Endothelial cell of umbilical vein (primary cell): ENCODE results near the gene ADAM23. TPM values are rescaled to one million over a fixed set of nuclear protein-coding genes. Genes with fewer than 3 reads are reported as not detected.

ENCODE experiments used
- BruUV-seq: library from RNA; stranded (reverse); fragments of 400-500 nt; replicated peaks from 2 replicates; lab custom pipeline; 2021; lab: Mats Ljungman, UMichigan
- CTCF ChIA-PET: fragments of 300-600, 350-600 bp; sonication (Branson Sonifier 250); formaldehyde crosslinking; loops from one replicate; lab custom pipeline; 2021; ENCODE audit warnings: antibody characterized with exemption, inconsistent platforms; lab: Charles Lee
- POLR2A ChIA-PET: fragments of 300-600, 350-600 bp; sonication (Branson Sonifier 250); formaldehyde crosslinking; loops from one replicate; lab custom pipeline; 2021; ENCODE audit warnings: antibody characterized with exemption, inconsistent platforms; lab: Charles Lee
- DNase-seq: peaks from one replicate; pipeline ENCODE4 v3.0.0-alpha.2; 2011; ENCODE audit warnings: low read depth, low spot score
- FAIRE-seq: peaks from 2 replicates; lab custom pipeline; 2011; peaks lifted over from hg19 to GRCh38; lab: Jason Lieb, UNC
- H2AFZ ChIP-seq: 2 replicates; pipeline ENCODE4 v1.6.0; 2012; ENCODE audit warnings: low read depth, low read length, control low read depth, inconsistent platforms
- H3K27ac ChIP-seq: 2 replicates; pipeline ENCODE4 v1.5.1; 2011; ENCODE audit warnings: low read depth, mild to moderate bottlenecking, control low read depth, low read length, moderate library complexity; ENCODE audit not compliant: insufficient read depth
- H3K27me3 ChIP-seq, 2 experiments: 2 replicates each; pipeline versions ENCODE4 v1.6.0 to v1.6.1; 2011; ENCODE audit warnings: low read length in 2 of 2, mixed read lengths in 1 of 2; ENCODE audit not compliant: control insufficient read depth in 2 of 2, insufficient read depth in 2 of 2
- H3K36me3 ChIP-seq, 2 experiments: 2 replicates in 1 of 2; 3 replicates in 1 of 2; pipeline ENCODE4 v1.5.1; 2011; ENCODE audit warnings: low read length in 2 of 2, mild to moderate bottlenecking in 1 of 2, moderate library complexity in 1 of 2; ENCODE audit not compliant: control insufficient read depth in 2 of 2, insufficient read depth in 2 of 2; ENCODE audit errors: extremely low read depth in 1 of 2
- H3K4me1 ChIP-seq: 3 replicates; pipeline ENCODE4 v1.5.1; 2011; ENCODE audit warnings: mild to moderate bottlenecking, low read length; ENCODE audit not compliant: control insufficient read depth, insufficient read depth; ENCODE audit errors: extremely low read depth
- H3K4me2 ChIP-seq: 2 replicates; pipeline ENCODE4 v1.6.1; 2011; ENCODE audit warnings: low read length, control low read depth, mixed read lengths; ENCODE audit not compliant: insufficient read depth
- H3K4me3 ChIP-seq, 3 experiments: fragments of 200-600 bp in 1 of 3; sonication (generic), shearing (Covaris generic) in 1 of 3; replicated peaks in 1 of 3; 2 replicates each; pipeline ENCODE4 v1.5.1; 2011 to 2016; ENCODE audit warnings: control low read depth in 3 of 3, low read length in 3 of 3, mild to moderate bottlenecking in 2 of 3, inconsistent platforms in 1 of 3, low read depth in 1 of 3, moderate library complexity in 1 of 3; ENCODE audit not compliant: insufficient read depth in 1 of 3
- H3K79me2 ChIP-seq: 2 replicates; pipeline ENCODE4 v1.6.0; 2012; ENCODE audit warnings: low read length, inconsistent platforms; ENCODE audit not compliant: control insufficient read depth, insufficient read depth
- H3K9ac ChIP-seq: replicated peaks from 2 replicates; pipeline ENCODE3; 2011; ENCODE audit warnings: low read length, control low read depth; ENCODE audit not compliant: insufficient read depth; ENCODE audit errors: extremely low read depth
- H3K9me1 ChIP-seq: replicated peaks from 3 replicates; pipeline ENCODE4 v1.6.0; 2011; ENCODE audit warnings: mild to moderate bottlenecking, low read length; ENCODE audit not compliant: control insufficient read depth, insufficient read depth; ENCODE audit errors: extremely low read depth
- H3K9me3 ChIP-seq: replicated peaks from 2 replicates; pipeline ENCODE4 v1.5.1; 2012; ENCODE audit warnings: low read length, inconsistent platforms; ENCODE audit not compliant: control insufficient read depth, insufficient read depth
- H4K20me1 ChIP-seq: replicated peaks from 2 replicates; pipeline ENCODE3; 2011; ENCODE audit warnings: mild to moderate bottlenecking, low read length; ENCODE audit not compliant: control insufficient read depth, insufficient read depth; ENCODE audit errors: extremely low read depth
- CTCF ChIP-seq, 2 donors: IDR thresholded peaks; 1 replicate in 1 of 2; 2 replicates in 1 of 2; pipeline ENCODE4 v1.5.1; 2011; ENCODE audit warnings: low read length in 2 of 2, mild to moderate bottlenecking in 2 of 2, moderate library complexity in 2 of 2, control low read depth in 1 of 2, inconsistent platforms in 1 of 2, low read depth in 1 of 2; ENCODE audit not compliant: insufficient read depth in 1 of 2; ENCODE audit errors: extremely low read depth in 1 of 2
- GATA2 ChIP-seq: IDR thresholded peaks from 2 replicates; pipeline ENCODE4 v1.7.0; 2011; ENCODE audit warnings: low read depth, mild to moderate bottlenecking, moderate library complexity, mixed read lengths, low read length; ENCODE audit not compliant: insufficient read length, insufficient read depth
- JUN ChIP-seq: IDR thresholded peaks from 2 replicates; pipeline ENCODE4 v1.6.1; 2011; ENCODE audit warnings: borderline replicate concordance, low read depth; ENCODE audit not compliant: insufficient read length, insufficient read depth
- MAX ChIP-seq: IDR thresholded peaks from 2 replicates; pipeline ENCODE4 v1.6.1; 2011; ENCODE audit not compliant: insufficient read depth, insufficient read length
- MYC ChIP-seq: IDR thresholded peaks from one replicate; pipeline ENCODE4 v1.6.1; 2011; ENCODE audit warnings: mild to moderate bottlenecking, low read depth, low read length
- POLR2A ChIP-seq: IDR thresholded peaks from 2 replicates; pipeline ENCODE4 v1.6.1; 2012; ENCODE audit warnings: low read depth, mild to moderate bottlenecking, control low read depth, low read length
- dilution Hi-C: fragments of 300-500 bp; cut with MboI; formaldehyde crosslinking; loops from one replicate; pipeline ENCODE4 v1.15.0; 2019; ENCODE audit warnings: low sequenced_read_pairs; ENCODE audit not compliant: extremely low pct_ligation_motif_present
- intact Hi-C: fragments of 100-400 bp; cut with micrococcal nuclease; formaldehyde crosslinking; loops from one replicate; pipeline ENCODE4 v1.10.0; 2022
- polyA plus RNA-seq, 4 experiments: library from polyadenylated mRNA; depleted of rRNA in 3 of 4; stranded (reverse) in 3 of 4; unstranded in 1 of 4; fragments of >200 nt; gene quantifications; 2 replicates each; pipeline versions ENCODE4 v1.2.1 to v1.2.3, GENCODE V29; 2011 to 2012; ENCODE audit warnings: missing spikeins in 1 of 4
- total RNA-seq: library from RNA; stranded (reverse); gene quantifications from 2 replicates; pipeline ENCODE4 v1.2.3, GENCODE V29; 2021

The ADAM23 gene
- total and polyA plus RNA-seq, 2 donors (not counting 3 experiments of a cell fraction or from before 2014, with no cell fraction given) = 20.6 to 38.5 TPM

- intact Hi-C loops = no loop called here
- Histone ChIP-seq H3K27me3 (peaks cover 0 to 3% of the 10 kb centered on the region in 2 experiments), H4K20me1 (no peaks in the 10 kb centered on the region), H3K4me1 (no peaks in the 10 kb centered on the region), H3K9ac (no peak overlapping the region), H3K4me3 (no peak overlapping the region), H3K27ac (no peak overlapping the region), H3K9me3 (no peaks in the 10 kb centered on the region), H3K36me3 (no peaks in the 10 kb centered on the region), H2AFZ (no peak overlapping the region), H3K4me2 (no peak overlapping the region), H3K9me1 (no peaks in the 10 kb centered on the region), H3K79me2 (no peaks in the 10 kb centered on the region)
- POLR2A ChIA-PET = no interaction called here
- DNase-seq = no peak
- no peak for FAIRE-seq
- TF ChIP-seq CTCF (IDR thresholded peaks at IDR 0.05; ENCODE audit: extremely low read depth in 1 of 2, insufficient read depth in 1 of 2, low read depth in 1 of 2, low read length in 2 of 2) = no peak
- no peak for TF ChIP-seq GATA2
- TF ChIP-seq MYC = no peak
- CTCF ChIA-PET = no interaction called here
- dilution Hi-C loops = no loop called here
- BruUV-seq = no TSS peak
Observed at GRCh38 chr2:206635015-206635414, 191.7 kb downstream of the ADAM23 start.

GRCh38 chr2:206639636-206640035 is 196.3 kb downstream of the ADAM23 start:
- dilution Hi-C loops = no loop called here
- no peak overlapping the region for H3K4me3 ChIP-seq
- BruUV-seq = no TSS peak
- no peak overlapping the region for H3K27ac ChIP-seq
- peaks cover 13 to 14% of the 10 kb centered on the region in 2 experiments for H3K27me3 ChIP-seq
- FAIRE-seq = no peak
- DNase-seq = no peak
- ChIA-PET CTCF (interaction anchor here (0.6 kb wide), 1 partner anchor 16 kb away, joined by 3 read pairs; no protein-coding TSS in a partner anchor), POLR2A (no interaction called here)
- no peaks in the 10 kb centered on the region for H3K9me1 ChIP-seq
- no peaks in the 10 kb centered on the region for H3K36me3 ChIP-seq
- H3K4me2 ChIP-seq = no peak overlapping the region
- no peaks in the 10 kb centered on the region for H3K4me1 ChIP-seq
- no peaks in the 10 kb centered on the region for H3K79me2 ChIP-seq
- no peak overlapping the region for H2AFZ ChIP-seq
- H3K9ac ChIP-seq = no peak overlapping the region
- intact Hi-C loops = no loop called here
- no peak for TF ChIP-seq JUN
- TF ChIP-seq MAX = no peak
- no peak for TF ChIP-seq POLR2A
- TF ChIP-seq GATA2 = no peak
- H4K20me1 ChIP-seq = no peaks in the 10 kb centered on the region
- no peaks in the 10 kb centered on the region for H3K9me3 ChIP-seq
